Activated naive CD8-positive, alpha-beta T cell treated with anti-CD3 and anti-CD28 coated beads, Interleukin-2, amount 10 ng/mL, durations not matched to agents 7 days and 5 days (primary cell): Measurements from ENCODE around the gene ADCY3. TPM values are rescaled to one million over a fixed set of nuclear protein-coding genes. Genes with fewer than 3 reads are reported as not detected.
A peak's percentile ranks its signal among the peaks of the same experiment; 100 is the strongest.
"Not testable (repeated sequence)": the region's sequence is repeated elsewhere in the genome, so short reads cannot be mapped to it uniquely, and the experiment has no call there.

Experiments
- ATAC-seq: fragments of 150-1000 bp; cut with Tn5 transposase; one replicate; pipeline ENCODE4 v1.10.0; 2021; ENCODE audit warnings: low read depth, moderate library complexity
- POLR2A ChIA-PET: fragments of 350-600 bp; sonication (Branson Sonifier 250); formaldehyde crosslinking; loops from one replicate; lab custom pipeline; 2021; ENCODE audit warnings: antibody characterized with exemption; lab: Charles Lee
- DNase-seq: peaks from one replicate; pipeline ENCODE4 v3.0.0; 2021
- H3K27ac Mint-ChIP-seq: one replicate; pipeline ENCODE4 v1.8.0; 2022; ENCODE audit warnings: mild to moderate bottlenecking, mixed read lengths
- H3K27me3 Mint-ChIP-seq: one replicate; pipeline ENCODE4 v1.8.0; 2022; ENCODE audit warnings: mild to moderate bottlenecking, moderate library complexity, mixed read lengths
- H3K36me3 Mint-ChIP-seq: one replicate; pipeline ENCODE4 v1.8.0; 2021; ENCODE audit warnings: mild to moderate bottlenecking, mixed read lengths
- H3K4me1 Mint-ChIP-seq: one replicate; pipeline ENCODE4 v1.8.0; 2021; ENCODE audit warnings: mixed read lengths
- H3K4me3 Mint-ChIP-seq: one replicate; pipeline ENCODE4 v1.8.0; 2022; ENCODE audit warnings: mild to moderate bottlenecking, moderate library complexity, mixed read lengths
- H3K9me3 Mint-ChIP-seq: one replicate; pipeline ENCODE4 v1.8.0; 2021; ENCODE audit warnings: mixed read lengths
- total RNA-seq, 2 experiments: library from RNA; stranded (reverse); gene quantifications; one replicate each; pipeline ENCODE4 v1.2.3, GENCODE V29; 2021

ADCY3 gene
- total RNA-seq, 2 experiments from 2014 or later = 29.5 to 32.5 TPM

- no peaks in the 10 kb centered on the region for H3K9me3 Mint-ChIP-seq
- no peak for ATAC-seq
Measured at GRCh38 chr2:24840164-24840869, 79.7 kb downstream of the ADCY3 start.

GRCh38 chr2:24839729-24840128, 80.3 kb downstream of the ADCY3 start:
- POLR2A ChIA-PET = no interaction called here
- no peak overlapping the region for H3K4me3 Mint-ChIP-seq
- H3K4me1 Mint-ChIP-seq = no peaks in the 10 kb centered on the region
- no peaks in the 10 kb centered on the region for H3K9me3 Mint-ChIP-seq
- H3K27me3 Mint-ChIP-seq = no peaks in the 10 kb centered on the region
- no peak overlapping the region for H3K27ac Mint-ChIP-seq
- ATAC-seq (no peak), DNase-seq (no peak)
- peaks cover 6% of the 10 kb centered on the region for H3K36me3 Mint-ChIP-seq

More at GRCh38 chr2:24840164-24840869, 79.7 kb downstream of the ADCY3 start:
- no peaks in the 10 kb centered on the region for H3K4me1 Mint-ChIP-seq
- H3K27ac Mint-ChIP-seq = no peak overlapping the region
- peaks cover 3% of the 10 kb centered on the region for H3K36me3 Mint-ChIP-seq
- POLR2A ChIA-PET = no interaction called here
- no peaks in the 10 kb centered on the region for H3K27me3 Mint-ChIP-seq
- H3K4me3 Mint-ChIP-seq = no peak overlapping the region
- DNase-seq = no peak

GRCh38 chr2:24838541-24838940, 81.5 kb downstream of the ADCY3 start:
- H3K27ac Mint-ChIP-seq = no peak overlapping the region
- no peaks in the 10 kb centered on the region for H3K4me1 Mint-ChIP-seq
- POLR2A ChIA-PET = no interaction called here
- no peak for ATAC-seq
- H3K4me3 Mint-ChIP-seq = no peak overlapping the region
- no peaks in the 10 kb centered on the region for H3K27me3 Mint-ChIP-seq
- DNase-seq = no peak
- H3K9me3 Mint-ChIP-seq = no peaks in the 10 kb centered on the region
- H3K36me3 Mint-ChIP-seq = peaks cover 8% of the 10 kb centered on the region

- POLR2A ChIA-PET = no interaction called here
Measured at GRCh38 chr2:24837996-24838513, 82.0 kb downstream of the ADCY3 start.

GRCh38 chr2:24836706-24837105, 83.3 kb downstream of the ADCY3 start:
- Mint-ChIP-seq H3K9me3 (no peaks in the 10 kb centered on the region), H3K27me3 (no peaks in the 10 kb centered on the region), H3K4me1 (no peaks in the 10 kb centered on the region), H3K27ac (no peak overlapping the region), H3K36me3 (peaks cover 8% of the 10 kb centered on the region), H3K4me3 (no peak overlapping the region)
- DNase-seq (no peak), ATAC-seq (no peak)
- POLR2A ChIA-PET = no interaction called here

More at GRCh38 chr2:24837996-24838513, 82.0 kb downstream of the ADCY3 start:
- H3K4me1 Mint-ChIP-seq = no peaks in the 10 kb centered on the region
- H3K27ac Mint-ChIP-seq = no peak overlapping the region
- DNase-seq = no peak
- ATAC-seq = no peak
- H3K36me3 Mint-ChIP-seq = peaks cover 8% of the 10 kb centered on the region
- no peaks in the 10 kb centered on the region for H3K9me3 Mint-ChIP-seq
- no peak overlapping the region for H3K4me3 Mint-ChIP-seq
- no peaks in the 10 kb centered on the region for H3K27me3 Mint-ChIP-seq

GRCh38 chr2:24836206-24836605, 83.8 kb downstream of the ADCY3 start:
- Mint-ChIP-seq H3K9me3 (no peaks in the 10 kb centered on the region), H3K27ac (no peak overlapping the region), H3K36me3 (peaks cover 9% of the 10 kb centered on the region), H3K27me3 (no peaks in the 10 kb centered on the region), H3K4me1 (no peaks in the 10 kb centered on the region), H3K4me3 (no peak overlapping the region)
- DNase-seq (no peak), ATAC-seq (no peak)
- POLR2A ChIA-PET = no interaction called here

GRCh38 chr2:24835411-24835810, 84.6 kb downstream of the ADCY3 start:
- H3K4me1 Mint-ChIP-seq, H3K4me3 Mint-ChIP-seq, H3K9me3 Mint-ChIP-seq, H3K36me3 Mint-ChIP-seq, DNase-seq, H3K27ac Mint-ChIP-seq, ATAC-seq, POLR2A ChIA-PET, H3K27me3 Mint-ChIP-seq: not testable (repeated sequence)

GRCh38 chr2:24834733-24835395, 85.2 kb downstream of the ADCY3 start:
- H3K4me3 Mint-ChIP-seq = no peak overlapping the region
- H3K27ac Mint-ChIP-seq = no peak overlapping the region
- DNase-seq (no peak), ATAC-seq (no peak)
- POLR2A ChIA-PET = no interaction called here
- peaks cover 10% of the 10 kb centered on the region for H3K36me3 Mint-ChIP-seq
- H3K27me3 Mint-ChIP-seq = no peaks in the 10 kb centered on the region
- H3K4me1 Mint-ChIP-seq = no peaks in the 10 kb centered on the region
- no peaks in the 10 kb centered on the region for H3K9me3 Mint-ChIP-seq

GRCh38 chr2:24833821-24834732, 86.0 kb downstream of the ADCY3 start:
- no peaks in the 10 kb centered on the region for H3K4me1 Mint-ChIP-seq
- H3K36me3 Mint-ChIP-seq = peaks cover 10% of the 10 kb centered on the region
- POLR2A ChIA-PET = no interaction called here
- DNase-seq = no peak
- ATAC-seq = no peak
- no peak overlapping the region for H3K27ac Mint-ChIP-seq
- no peaks in the 10 kb centered on the region for H3K27me3 Mint-ChIP-seq
- no peak overlapping the region for H3K4me3 Mint-ChIP-seq
- no peaks in the 10 kb centered on the region for H3K9me3 Mint-ChIP-seq

GRCh38 chr2:24832931-24833701, 86.9 kb downstream of the ADCY3 start:
- Mint-ChIP-seq H3K27me3 (no peaks in the 10 kb centered on the region), H3K4me1 (no peaks in the 10 kb centered on the region), H3K27ac (peak overlapping the region; percentile 39), H3K9me3 (no peaks in the 10 kb centered on the region), H3K4me3 (no peak overlapping the region), H3K36me3 (peaks cover 10% of the 10 kb centered on the region)
- no peak for ATAC-seq
- POLR2A ChIA-PET = no interaction called here
- DNase-seq = no peak

GRCh38 chr2:24832521-24832920, 87.5 kb downstream of the ADCY3 start:
- peaks cover 10% of the 10 kb centered on the region for H3K36me3 Mint-ChIP-seq
- H3K4me3 Mint-ChIP-seq = no peak overlapping the region
- no peaks in the 10 kb centered on the region for H3K4me1 Mint-ChIP-seq
- no peak for DNase-seq
- peak overlapping the region; percentile 39 for H3K27ac Mint-ChIP-seq
- H3K9me3 Mint-ChIP-seq = no peaks in the 10 kb centered on the region
- POLR2A ChIA-PET = no interaction called here
- no peaks in the 10 kb centered on the region for H3K27me3 Mint-ChIP-seq
- no peak for ATAC-seq

GRCh38 chr2:24832073-24832461, 88.0 kb downstream of the ADCY3 start:
- H3K27ac Mint-ChIP-seq = no peak overlapping the region
- peaks cover 9% of the 10 kb centered on the region for H3K36me3 Mint-ChIP-seq
- POLR2A ChIA-PET = no interaction called here
- DNase-seq (no peak), ATAC-seq (no peak)
- no peak overlapping the region for H3K4me3 Mint-ChIP-seq
- no peaks in the 10 kb centered on the region for H3K4me1 Mint-ChIP-seq
- H3K27me3 Mint-ChIP-seq = no peaks in the 10 kb centered on the region
- no peaks in the 10 kb centered on the region for H3K9me3 Mint-ChIP-seq
